Neutrophil (primary cell): ENCODE data around the gene PSMA6.
"Not testable (repeated sequence)": the region's sequence is repeated elsewhere in the genome, so short reads cannot be mapped to it uniquely, and the experiment has no call there.

Experiments
- H3K27ac ChIP-seq: fragments of 200-600 bp; sonication (generic); 2 replicates; pipeline ENCODE4 v1.5.1; 2016; ENCODE audit warnings: mild to moderate bottlenecking, moderate library complexity
- H3K27me3 ChIP-seq: fragments of 200-600 bp; sonication (generic); 2 replicates; pipeline ENCODE4 v1.6.0; 2016; ENCODE audit warnings: mild to moderate bottlenecking
- H3K36me3 ChIP-seq: fragments of 200-600 bp; sonication (generic); 2 replicates; pipeline ENCODE4 v1.5.1; 2017
- H3K4me1 ChIP-seq, 2 experiments: fragments of 200-600 bp in 1 of 2; sonication (generic) in 1 of 2; 1 replicate in 1 of 2; 2 replicates in 1 of 2; pipeline versions ENCODE4 v1.5.1 to v1.6.1; 2013 to 2016; ENCODE audit warnings: low read depth in 1 of 2, low read length in 1 of 2, mild to moderate bottlenecking in 1 of 2, moderate library complexity in 1 of 2; ENCODE audit not compliant: control insufficient read depth in 1 of 2, insufficient read depth in 1 of 2
- H3K4me3 ChIP-seq, 2 experiments: fragments of 200-600 bp in 1 of 2; sonication (generic) in 1 of 2; 1 replicate in 1 of 2; 2 replicates in 1 of 2; pipeline ENCODE4 v1.5.1; 2013 to 2016; ENCODE audit warnings: low read depth in 1 of 2, low read length in 1 of 2, mild to moderate bottlenecking in 1 of 2, moderate library complexity in 1 of 2
- H3K9me3 ChIP-seq: fragments of 200-600 bp; sonication (generic); 2 replicates; pipeline ENCODE4 v1.5.1; 2016
- CTCF ChIP-seq: fragments of 200-600 bp; sonication (generic); IDR thresholded peaks from 2 replicates; pipeline ENCODE4 v1.5.1; 2016; ENCODE audit warnings: antibody characterized with exemption

PSMA6 gene

GRCh38 chr14:35342489-35343010 is 50.4 kb downstream of the PSMA6 start:
- no peak overlapping the region for H3K27ac ChIP-seq
- no peak for TF ChIP-seq CTCF
- H3K4me1 ChIP-seq = peaks cover 71 to 79% of the 10 kb centered on the region in 2 experiments
- no peaks in the 10 kb centered on the region for H3K9me3 ChIP-seq
- no peaks in the 10 kb centered on the region for H3K27me3 ChIP-seq
- no peak overlapping the region for H3K4me3 ChIP-seq
- H3K36me3 ChIP-seq = no peaks in the 10 kb centered on the region

GRCh38 chr14:35343702-35344101 is 51.5 kb downstream of the PSMA6 start:
- peak overlapping the region; percentile 62 for H3K27ac ChIP-seq

GRCh38 chr14:35344107-35344807 is 52.1 kb downstream of the PSMA6 start:
- no peaks in the 10 kb centered on the region for H3K36me3 ChIP-seq
- H3K27ac ChIP-seq = peak overlapping the region; percentile 62
- TF ChIP-seq CTCF = no peak
- no peaks in the 10 kb centered on the region for H3K27me3 ChIP-seq
- H3K9me3 ChIP-seq = no peaks in the 10 kb centered on the region
- peak overlapping the region in 1 of 2 experiments; percentile 4 for H3K4me3 ChIP-seq
- H3K4me1 ChIP-seq = peaks cover 57 to 68% of the 10 kb centered on the region in 2 experiments

More at GRCh38 chr14:35343702-35344101, 51.5 kb downstream of the PSMA6 start:
- Histone ChIP-seq H3K4me3 (no peak overlapping the region), H3K27me3 (no peaks in the 10 kb centered on the region), H3K4me1 (peaks cover 63 to 73% of the 10 kb centered on the region in 2 experiments), H3K36me3 (no peaks in the 10 kb centered on the region), H3K9me3 (no peaks in the 10 kb centered on the region)
- TF ChIP-seq CTCF = no peak

- peaks cover 34 to 45% of the 10 kb centered on the region in 2 experiments for H3K4me1 ChIP-seq
- H3K9me3 ChIP-seq = no peaks in the 10 kb centered on the region
- H3K27ac ChIP-seq = no peak overlapping the region
- TF ChIP-seq CTCF = no peak
- H3K4me3 ChIP-seq = no peak overlapping the region
- H3K36me3 ChIP-seq = no peaks in the 10 kb centered on the region
- H3K27me3 ChIP-seq = no peaks in the 10 kb centered on the region
Observed at GRCh38 chr14:35346738-35347322, 54.6 kb downstream of the PSMA6 start.

GRCh38 chr14:35347323-35348043 is 55.3 kb downstream of the PSMA6 start:
- Histone ChIP-seq H3K4me1 (peaks cover 34 to 50% of the 10 kb centered on the region in 2 experiments), H3K9me3 (no peaks in the 10 kb centered on the region), H3K27me3 (no peaks in the 10 kb centered on the region), H3K4me3 (no peak overlapping the region), H3K36me3 (no peaks in the 10 kb centered on the region), H3K27ac (no peak overlapping the region)
- TF ChIP-seq CTCF = no peak

GRCh38 chr14:35348044-35348380 is 55.8 kb downstream of the PSMA6 start:
- H3K4me3 ChIP-seq, H3K27me3 ChIP-seq, H3K9me3 ChIP-seq, H3K27ac ChIP-seq, H3K36me3 ChIP-seq: not testable (repeated sequence)
- peaks cover 37 to 55% of the 10 kb centered on the region in 2 experiments for H3K4me1 ChIP-seq
